LNCAP (cell line): Measurements from ENCODE around the gene HES4.

Source experiments
- TF ChIP-seq, protein P1 (sequence below): fragments of 450-650 bp; IDR thresholded peaks from 2 replicates; pipeline ENCODE4 v1.5.1; 2017; ENCODE audit warnings: mild to moderate bottlenecking

Gene HES4

DNA sequence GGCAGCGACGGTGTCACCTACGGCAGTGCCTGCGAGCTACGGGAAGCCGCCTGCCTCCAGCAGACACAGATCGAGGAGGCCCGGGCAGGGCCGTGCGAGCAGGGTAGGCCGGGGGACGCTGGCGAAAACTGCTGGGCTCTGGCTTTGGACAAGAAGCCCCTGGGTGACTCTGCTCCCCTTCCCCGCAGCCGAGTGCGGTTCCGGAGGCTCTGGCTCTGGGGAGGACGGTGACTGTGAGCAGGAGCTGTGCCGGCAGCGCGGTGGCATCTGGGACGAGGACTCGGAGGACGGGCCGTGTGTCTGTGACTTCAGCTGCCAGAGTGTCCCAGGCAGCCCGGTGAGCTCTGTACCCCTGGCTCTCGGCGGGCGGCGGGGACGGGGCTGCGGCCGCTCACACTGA is 44.0 kb upstream of the HES4 start:
- TF ChIP-seq, protein P1, sequence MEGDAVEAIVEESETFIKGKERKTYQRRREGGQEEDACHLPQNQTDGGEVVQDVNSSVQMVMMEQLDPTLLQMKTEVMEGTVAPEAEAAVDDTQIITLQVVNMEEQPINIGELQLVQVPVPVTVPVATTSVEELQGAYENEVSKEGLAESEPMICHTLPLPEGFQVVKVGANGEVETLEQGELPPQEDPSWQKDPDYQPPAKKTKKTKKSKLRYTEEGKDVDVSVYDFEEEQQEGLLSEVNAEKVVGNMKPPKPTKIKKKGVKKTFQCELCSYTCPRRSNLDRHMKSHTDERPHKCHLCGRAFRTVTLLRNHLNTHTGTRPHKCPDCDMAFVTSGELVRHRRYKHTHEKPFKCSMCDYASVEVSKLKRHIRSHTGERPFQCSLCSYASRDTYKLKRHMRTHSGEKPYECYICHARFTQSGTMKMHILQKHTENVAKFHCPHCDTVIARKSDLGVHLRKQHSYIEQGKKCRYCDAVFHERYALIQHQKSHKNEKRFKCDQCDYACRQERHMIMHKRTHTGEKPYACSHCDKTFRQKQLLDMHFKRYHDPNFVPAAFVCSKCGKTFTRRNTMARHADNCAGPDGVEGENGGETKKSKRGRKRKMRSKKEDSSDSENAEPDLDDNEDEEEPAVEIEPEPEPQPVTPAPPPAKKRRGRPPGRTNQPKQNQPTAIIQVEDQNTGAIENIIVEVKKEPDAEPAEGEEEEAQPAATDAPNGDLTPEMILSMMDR: no peak

DNA sequence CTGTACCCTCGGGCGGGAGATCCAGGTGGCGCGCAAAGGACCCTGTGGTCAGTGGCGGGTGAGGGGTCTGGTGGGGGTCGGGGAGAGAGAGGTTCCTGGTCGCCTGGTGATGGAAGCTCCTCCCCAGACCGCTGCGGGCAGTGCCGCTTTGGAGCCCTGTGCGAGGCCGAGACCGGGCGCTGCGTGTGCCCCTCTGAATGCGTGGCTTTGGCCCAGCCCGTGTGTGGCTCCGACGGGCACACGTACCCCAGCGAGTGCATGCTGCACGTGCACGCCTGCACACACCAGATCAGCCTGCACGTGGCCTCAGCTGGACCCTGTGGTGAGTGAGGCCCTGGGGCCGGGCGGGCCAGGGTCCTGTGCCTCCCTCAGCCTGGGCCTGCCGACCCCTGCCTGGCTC is 43.5 kb upstream of the HES4 start:
- TF ChIP-seq, protein P1: no peak

DNA sequence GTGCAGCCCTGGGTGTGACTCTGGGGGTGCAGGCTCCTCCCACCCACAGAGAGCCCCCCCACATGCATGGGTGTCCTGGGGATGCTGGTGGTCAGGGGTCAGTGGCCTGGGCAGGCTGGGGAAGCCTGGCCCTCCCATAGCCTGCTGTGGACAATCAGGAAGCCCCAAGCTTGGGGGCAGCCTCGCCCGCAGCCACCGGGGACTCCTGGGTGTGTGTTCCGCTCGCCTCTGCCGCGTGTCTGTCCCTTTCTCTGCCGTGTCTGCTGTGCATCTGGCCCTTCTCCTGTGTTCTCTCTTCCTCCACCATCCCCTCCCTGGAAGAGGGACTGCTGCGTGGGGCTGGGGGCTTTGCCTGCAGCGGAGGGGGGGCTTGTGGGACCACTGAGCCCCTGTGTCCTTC is 42.9 kb upstream of the HES4 start:
- TF ChIP-seq, protein P1: no peak

DNA sequence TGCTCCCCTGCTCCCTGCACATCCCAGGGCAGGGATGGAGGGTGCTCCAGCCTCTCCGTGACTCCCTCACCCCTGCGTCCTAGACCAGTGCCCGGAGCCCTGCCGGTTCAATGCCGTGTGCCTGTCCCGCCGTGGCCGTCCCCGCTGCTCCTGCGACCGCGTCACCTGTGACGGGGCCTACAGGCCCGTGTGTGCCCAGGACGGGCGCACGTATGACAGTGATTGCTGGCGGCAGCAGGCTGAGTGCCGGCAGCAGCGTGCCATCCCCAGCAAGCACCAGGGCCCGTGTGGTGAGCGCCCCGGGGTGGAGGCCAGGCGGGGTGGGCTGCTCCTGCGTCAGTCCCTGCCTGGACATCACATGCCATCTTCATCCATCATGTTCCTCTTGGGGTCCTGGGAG is 42.0 kb upstream of the HES4 start:
- TF ChIP-seq, protein P1: no peak

DNA sequence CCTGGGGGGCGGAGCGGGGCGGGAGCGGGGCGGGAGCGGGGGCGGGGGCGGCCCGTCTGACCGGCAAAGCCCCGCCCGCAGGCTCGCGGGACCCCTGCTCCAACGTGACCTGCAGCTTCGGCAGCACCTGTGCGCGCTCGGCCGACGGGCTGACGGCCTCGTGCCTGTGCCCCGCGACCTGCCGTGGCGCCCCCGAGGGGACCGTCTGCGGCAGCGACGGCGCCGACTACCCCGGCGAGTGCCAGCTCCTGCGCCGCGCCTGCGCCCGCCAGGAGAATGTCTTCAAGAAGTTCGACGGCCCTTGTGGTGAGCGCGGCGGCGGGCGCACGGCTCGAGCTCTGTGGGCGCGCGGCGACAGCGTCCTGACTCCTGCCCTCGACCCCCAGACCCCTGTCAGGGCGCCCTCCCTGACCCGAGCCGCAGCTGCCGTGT is 41.2 kb upstream of the HES4 start:
- TF ChIP-seq, protein P1: no peak

DNA sequence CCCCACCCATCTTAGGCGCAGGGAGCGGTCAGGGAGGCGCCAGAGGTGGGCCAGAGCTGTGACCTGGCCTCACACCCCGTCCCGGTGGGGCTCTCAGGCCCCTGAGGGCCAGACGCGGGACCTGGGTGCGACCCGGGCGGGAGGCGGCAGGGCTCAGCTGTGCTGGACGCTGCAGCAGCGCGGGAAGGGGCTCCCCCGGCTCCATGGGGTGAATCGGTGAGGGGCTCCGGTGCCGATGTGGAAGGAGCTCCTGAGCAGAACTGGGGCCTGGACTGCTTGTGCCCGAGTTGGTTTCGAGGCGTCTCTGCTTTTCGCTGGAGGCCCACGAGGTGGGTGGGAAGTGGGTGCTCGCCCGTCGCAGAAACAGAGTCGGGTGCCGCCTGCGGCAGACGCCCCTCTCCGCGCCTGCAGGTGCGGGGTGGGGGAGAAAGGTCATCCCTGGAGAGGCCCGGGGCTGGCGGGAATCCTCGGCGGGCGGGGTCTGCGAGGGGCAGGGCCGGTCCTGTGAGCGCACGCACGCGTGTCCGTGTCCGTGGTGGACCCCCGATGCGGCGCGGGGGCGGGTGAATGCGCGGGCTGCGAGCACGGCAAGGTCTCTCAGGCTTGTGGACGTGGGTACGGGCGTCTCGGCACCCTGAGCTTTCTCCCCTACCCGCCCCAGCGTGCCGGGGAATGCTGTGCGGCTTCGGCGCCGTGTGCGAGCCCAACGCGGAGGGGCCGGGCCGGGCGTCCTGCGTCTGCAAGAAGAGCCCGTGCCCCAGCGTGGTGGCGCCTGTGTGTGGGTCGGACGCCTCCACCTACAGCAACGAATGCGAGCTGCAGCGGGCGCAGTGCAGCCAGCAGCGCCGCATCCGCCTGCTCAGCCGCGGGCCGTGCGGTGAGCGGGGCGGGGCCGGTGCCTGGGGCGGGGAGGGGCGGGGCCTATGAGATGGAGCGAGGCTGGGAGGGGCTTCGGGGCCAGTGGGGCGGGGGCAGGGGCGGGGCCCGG is 40.4 kb upstream of the HES4 start:
- TF ChIP-seq, protein P1: peak; percentile 19; the same call in 1 of the 2 replicates

DNA sequence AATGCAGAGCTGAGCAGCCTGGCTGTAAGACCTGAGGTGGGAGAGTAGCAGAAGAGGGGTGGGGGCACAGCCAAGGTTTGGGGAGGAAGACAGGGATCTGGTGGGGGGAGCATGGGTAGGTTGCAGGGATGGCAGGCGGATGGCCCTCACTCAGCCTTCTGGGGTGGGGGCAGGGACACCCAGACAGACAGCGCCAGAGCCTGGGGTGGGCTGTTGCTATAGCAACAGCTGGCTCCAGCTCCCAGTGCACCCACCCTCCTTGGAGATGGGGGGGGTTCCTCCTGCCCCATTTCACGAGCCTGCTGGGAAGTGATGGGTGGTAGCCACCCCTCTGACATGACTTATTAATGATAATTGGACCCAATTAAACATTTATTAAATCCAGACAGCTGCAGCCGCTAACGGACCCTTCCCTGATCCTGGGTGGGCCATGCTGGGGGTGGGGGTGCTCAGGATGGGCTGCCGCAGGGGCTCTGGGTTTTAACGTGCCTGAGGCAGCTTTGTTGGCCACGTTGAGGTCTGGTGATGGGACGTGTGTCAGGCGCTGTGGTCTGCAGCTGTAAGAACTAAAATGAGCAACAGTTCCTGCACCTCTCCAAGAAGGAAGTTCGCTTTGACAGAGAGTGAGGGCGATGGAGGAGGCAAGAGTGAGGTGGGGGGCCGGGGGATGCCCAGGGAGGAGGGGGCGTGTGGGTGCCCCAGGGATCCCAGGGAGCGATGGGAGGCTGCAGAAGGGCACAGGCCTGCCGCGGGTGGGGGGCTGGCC is 39.4 kb upstream of the HES4 start:
- TF ChIP-seq, protein P1: no peak
